ENCODE measurements around the gene GRIN1. TPM values are rescaled to one million over a fixed set of nuclear protein-coding genes. Genes with fewer than 3 reads are reported as not detected.
A peak's percentile ranks its signal among the peaks of the same experiment; 100 is the strongest.
"Not testable (repeated sequence)": the region's sequence is repeated elsewhere in the genome, so short reads cannot be mapped to it uniquely, and the experiment has no call there.

The GRIN1 gene
- total RNA-seq, 1 donor from 2014 or later: not detected

DNA sequence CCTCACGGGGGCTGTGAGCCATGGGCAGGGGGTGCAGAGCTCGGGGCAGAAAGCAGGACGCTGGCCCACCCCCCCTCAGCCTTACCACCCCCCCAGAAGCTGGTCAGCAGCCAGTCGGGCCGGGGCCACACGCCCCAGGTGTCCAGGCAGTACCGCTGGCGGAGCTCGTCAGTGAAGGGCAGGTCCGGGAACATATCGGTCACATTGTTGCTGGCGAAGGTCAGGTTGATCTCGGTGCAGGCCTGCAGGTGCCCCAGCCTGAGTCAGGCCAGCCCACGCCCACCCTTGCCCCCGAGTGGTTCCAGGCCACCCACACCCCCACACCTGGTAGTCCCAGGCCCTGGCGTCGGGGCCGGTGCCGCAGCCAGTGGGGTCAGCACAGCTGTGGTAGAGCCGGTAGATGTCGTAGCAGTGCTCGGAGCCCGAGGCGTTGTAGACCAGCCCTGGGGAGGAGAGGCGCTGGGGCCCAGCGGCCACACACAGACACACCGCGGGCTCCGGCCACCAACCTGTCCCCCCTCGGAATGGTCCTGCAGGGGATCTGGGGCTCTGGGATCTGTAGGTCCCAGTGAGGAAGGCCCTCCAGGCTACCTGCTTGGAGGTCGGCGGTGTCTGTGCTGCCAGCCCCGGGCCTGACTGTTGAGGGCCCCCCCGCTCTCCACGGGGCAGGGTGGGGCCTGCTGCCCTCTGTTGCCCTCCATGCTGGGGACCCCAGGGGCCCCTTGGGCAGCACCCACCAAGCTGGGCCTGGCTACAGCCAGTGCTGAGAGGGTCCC is 27.0 kb upstream of the GRIN1 start:
- DNase-seq (ENCODE audit: low read depth in 2 of 2): no peak

DNA sequence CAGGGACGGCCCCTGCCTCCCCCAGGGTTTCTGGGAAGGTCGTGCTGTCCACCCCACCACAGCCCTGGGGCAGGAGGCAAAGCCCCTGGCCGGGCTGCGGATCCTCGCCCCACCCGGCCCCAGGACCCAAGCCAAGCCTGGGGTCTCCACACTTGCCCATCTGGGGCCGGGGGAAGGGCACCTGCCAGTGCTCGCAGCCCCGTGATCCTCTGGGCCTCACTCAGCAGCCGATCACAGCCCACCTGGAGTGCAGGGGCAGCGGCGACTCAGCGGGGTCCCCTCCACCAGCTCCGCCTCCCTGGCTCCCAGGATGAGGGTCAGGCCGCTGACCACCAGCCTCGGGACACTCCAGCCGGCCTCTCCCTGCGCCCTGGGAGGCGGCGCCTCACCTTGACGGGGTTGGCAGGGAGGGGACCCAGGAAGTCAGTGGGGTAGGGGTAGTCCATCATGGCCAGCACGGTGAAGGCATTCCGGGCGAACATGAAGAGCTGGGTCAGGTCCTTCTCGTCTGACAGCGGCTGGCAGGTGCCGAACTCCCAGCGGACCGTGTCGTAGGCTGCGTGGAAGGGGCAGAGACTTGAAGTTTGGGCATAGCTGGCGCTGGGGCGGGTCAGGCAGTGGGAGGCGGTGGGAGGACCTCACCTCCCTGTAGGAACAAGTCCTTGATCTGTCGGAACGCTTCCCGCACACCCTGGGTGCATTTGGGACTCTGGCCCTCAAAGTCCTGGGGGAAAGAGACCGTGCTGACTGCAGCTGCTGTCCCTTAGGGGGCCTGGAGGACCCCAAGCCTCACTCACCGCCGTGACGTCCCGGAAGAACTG is 26.2 kb upstream of the GRIN1 start:
- DNase-seq (ENCODE audit: low read depth in 2 of 2): no peak

DNA sequence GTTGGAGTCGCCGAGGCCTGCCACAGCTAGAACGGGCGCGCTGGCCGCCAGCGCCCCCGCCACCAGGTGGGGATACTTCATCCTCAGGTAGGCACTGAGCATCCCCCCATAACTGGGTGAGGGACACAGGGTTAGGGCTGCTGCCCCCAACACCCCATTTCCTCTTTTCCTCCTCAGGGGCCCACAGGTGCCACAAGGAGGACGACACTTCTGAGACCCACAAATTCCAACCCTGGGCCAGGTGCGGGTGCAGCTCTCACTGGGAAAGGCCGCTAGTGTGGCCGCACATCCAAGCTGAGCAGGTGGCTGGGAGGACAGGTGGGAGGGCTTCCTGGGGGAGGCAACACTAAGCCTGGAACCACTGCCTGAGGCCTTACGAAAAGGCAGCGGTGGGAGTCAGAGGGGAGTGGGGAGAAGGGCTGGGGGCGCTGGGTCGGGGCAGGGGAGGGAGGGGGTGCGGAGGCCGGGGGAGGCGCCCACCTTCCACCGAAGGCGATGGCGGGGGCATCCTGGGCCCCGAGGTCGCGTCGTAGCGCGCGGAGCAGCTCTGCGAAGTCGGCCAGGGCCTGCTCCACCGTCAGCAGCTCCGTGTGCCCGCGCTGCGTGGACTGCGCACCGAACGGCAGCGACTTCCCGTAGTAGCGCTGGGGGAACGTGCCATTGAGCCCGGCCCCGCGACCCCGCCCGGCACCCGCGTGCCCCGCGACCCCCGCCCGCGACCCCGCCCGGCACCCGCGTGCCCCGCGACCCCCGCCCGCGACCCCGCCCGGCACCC is 25.4 kb upstream of the GRIN1 start:
- peak in 1 of 2 donors; percentile 25 for DNase-seq (ENCODE audit: low read depth in 2 of 2)

DNA sequence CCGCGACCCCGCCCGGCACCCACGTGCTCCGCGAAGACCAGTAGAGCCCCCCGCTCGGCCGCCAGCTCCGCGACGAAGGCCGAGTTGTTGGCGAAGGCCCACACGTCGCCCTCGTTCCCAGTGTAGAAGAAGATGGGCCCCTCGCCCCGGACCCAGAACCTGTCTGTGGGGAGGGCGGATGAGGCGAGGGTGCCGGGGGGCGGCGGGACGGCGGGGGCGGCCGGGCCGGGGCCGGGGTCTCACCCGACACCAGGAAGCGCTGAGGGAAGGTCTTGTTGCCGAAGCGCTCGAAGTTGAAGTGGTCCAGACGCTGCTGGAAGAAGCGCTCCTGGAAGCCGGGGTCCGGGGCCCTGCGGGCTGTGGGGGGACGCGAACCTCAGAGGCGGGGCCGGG is 24.7 kb upstream of the GRIN1 start:
- DNase-seq (ENCODE audit: low read depth in 2 of 2): no peak

DNA sequence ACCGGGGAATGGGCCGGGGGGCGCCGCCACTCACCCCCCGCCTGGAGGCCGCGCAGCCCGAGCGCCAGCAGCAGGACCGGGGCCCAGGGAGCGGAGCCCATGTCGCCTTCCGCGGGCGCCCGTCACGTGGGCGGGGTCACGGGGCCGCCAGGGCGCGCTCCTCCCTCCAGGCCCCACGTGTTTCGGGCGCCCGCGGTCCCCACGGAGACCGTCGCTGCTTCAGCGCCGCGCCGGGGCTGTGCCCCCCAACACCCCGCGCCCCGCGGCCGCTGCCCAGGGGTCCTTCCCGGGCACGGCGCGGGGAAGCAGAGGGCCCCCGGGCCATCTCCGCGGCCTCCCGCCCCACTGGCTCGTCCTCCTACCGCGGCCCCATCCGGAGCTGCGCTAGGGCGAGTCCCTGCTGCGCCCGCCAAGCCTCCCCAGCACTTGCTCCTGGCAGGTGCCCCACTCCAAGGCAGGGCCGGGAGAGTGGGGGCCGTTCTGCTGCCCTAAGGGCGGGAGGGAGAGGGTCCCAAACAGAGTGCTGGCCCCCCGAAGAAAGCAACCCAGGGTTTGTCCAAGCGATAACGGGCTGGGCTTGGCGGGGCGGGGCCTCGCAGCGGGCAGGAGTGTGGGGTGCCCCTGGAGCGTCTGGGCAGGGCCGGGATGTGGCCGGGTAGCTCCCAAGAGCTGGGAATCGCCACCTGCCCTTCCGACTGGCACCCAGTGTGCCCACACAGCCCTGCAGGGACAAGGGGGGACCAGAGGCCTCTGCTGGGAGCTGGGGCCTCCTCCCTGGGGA is 24.2 kb upstream of the GRIN1 start, which contains the start of gene DPP7:
Gene DPP7, minus strand, starts transcription at position 121 of the 781 bp plus-strand sequence. Its CDS starts 20 bp downstream, at position 101.
- peak in 1 of 2 donors; percentile 60 for DNase-seq (ENCODE audit: low read depth in 2 of 2)

DNA sequence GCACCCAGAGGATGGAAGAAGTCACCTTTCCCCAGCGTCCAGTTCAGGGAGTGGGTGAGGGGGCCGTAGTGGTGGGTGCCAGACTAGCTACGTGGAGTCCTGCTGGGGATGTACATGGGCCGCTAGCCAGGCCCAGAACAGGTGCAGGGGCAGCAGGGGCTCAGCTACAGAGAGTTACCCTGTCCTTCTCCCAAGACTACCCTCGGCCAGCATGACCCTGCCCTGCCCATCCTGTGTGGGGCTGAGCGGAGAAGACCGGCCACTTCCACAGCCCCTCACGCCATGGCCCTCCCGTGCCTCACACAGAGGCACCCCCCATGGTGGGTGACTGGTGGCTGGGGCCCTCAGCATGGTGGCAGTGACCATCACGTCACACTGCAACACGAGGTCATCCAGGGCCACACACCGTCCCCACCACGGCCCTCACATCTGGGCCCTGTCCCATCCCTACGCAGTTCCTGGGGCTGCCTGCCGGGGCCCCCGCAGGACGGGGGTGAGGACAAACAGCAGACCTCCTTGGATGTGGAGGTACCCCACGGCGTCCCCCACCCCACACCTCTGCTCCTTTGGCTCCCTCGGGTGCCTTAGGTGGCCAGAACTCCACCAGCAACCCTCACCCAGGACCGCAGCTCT is 23.4 kb upstream of the GRIN1 start:
- no peak for DNase-seq (ENCODE audit: low read depth in 2 of 2)

DNA sequence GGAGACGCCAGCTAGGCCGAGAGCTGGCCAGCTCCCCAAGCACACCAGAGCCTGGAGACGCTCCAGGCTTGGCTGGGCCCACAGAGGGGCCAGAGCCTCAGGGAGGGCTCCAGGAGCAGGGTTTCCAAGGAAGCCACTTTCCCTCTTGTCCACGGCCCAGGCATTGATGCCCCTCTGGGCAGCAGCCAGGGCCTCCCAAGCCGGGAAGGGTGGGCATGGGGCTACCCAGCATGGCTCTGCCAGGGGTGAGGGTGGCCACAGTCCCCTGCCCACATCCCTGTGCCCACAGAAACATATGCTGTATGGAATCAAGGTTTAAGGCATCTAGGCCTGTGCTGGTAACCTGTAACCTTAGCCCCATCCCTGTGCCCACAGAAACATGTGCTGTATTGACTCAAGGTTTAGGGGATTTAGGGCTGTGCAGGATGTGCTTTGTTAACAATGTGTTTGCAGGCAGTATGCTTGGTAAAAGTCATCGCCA is 22.9 kb upstream of the GRIN1 start:
- no peak for DNase-seq (ENCODE audit: low read depth in 2 of 2)

DNA sequence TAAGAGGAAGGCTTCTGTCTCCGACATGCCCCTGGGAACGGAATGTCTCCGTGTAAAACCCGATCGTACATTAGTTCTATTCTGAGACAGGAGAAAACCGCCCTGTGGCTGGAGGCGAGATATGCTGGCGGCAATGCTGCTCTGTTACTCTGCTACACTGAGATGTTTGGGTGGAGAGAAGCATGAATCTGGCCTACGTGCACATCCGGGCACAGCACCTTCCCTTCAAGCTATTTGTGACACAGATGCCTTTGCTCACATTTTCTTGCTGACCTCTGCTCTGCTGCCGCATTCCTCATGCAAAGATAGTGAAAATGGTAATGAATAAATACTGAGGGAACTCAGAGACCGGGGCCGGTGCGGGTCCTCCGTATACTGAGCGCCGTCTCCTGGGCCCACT is 22.2 kb upstream of the GRIN1 start:
- DNase-seq (ENCODE audit: low read depth in 2 of 2): no peak

DNA sequence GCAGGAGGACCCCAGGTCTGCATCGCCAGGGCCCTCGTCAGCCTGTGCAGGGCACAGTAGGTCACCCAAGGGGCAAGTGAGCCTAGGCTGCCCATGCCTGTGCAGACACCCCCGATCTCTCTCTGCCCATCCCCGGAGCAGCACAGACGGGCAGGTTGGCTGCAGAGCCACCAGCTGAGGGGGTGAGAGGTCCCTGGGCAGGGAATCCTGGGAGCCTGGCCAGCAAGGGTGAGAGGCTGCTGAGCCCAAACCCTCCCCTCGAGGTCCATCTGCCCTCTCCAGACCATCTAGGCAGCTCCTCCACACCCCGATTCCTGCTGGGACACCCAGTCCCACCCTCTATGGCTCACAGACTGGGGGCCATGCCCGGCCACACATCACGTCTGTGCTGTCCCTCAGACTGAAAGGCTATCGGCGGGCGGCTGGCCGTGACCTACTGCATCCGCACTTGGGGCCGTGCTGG is 21.7 kb upstream of the GRIN1 start:
- DNase-seq (ENCODE audit: low read depth in 2 of 2): no peak

DNA sequence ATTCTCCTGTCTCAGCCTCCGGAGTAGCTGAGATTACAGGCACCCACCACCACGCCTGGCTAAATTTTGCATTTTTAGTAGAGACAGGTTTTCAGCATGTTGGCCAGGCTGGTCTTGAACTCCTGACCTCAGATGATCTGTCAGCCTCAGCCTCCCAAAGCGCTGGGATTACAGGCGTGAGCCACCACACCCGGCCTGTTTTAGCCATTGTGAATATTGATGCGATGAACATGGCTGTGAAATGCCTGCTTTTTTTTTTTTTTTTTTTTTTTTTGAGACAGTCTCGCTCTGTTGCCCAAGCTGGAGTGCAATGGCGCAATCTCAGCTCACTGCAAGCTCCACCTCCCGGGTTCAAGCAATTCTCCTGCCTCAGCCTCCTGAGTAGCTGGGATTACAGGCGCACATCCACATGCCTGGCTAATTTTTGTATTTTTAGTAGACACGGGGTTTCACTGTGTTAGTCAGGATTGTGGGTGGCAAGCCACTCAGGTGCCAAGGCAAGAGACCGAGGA is 20.8 kb upstream of the GRIN1 start:
- not testable (repeated sequence) for DNase-seq (ENCODE audit: low read depth in 2 of 2)

DNA sequence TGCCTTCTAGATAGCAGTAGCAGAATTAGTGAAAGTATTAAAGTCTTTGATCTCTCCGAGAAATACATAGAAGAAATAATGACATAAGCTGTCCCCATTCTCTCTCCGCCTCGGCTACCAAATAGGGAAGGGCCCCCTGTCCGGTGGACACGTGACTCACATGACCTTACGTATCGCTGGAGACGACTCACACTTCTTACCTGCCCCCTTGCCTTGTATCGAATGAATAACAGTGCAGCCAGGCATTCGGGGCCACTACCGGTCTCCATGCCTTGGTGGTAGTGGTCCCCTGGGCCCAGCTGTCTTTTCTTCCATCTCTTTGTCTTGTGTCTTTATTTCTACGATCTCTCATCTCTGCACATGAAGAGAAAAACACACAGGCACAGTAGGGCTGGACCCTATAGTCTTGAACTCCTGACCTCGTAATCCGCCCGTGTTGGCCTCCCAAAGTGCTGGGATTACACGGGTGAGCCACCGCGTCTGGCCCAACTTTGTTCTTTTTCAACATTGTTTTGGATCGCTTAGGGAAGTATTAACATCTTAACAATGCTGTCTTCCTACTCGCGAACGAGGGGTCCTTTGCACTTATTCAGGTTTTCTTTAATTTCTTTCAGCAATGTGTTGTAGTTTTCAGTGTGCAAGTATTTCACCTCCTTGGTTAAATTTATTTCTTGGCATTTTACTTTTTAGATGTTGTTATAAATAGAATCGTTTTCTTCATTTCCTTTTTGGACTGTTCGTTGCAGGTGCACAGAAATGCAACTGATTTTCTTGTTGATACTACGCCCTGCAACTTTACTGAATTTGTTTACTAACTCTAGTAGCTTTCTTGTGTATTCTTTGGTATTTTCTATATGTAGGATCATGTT is 16.8 kb upstream of the GRIN1 start:
- DNase-seq (ENCODE audit: low read depth in 2 of 2): not testable (repeated sequence)

DNA sequence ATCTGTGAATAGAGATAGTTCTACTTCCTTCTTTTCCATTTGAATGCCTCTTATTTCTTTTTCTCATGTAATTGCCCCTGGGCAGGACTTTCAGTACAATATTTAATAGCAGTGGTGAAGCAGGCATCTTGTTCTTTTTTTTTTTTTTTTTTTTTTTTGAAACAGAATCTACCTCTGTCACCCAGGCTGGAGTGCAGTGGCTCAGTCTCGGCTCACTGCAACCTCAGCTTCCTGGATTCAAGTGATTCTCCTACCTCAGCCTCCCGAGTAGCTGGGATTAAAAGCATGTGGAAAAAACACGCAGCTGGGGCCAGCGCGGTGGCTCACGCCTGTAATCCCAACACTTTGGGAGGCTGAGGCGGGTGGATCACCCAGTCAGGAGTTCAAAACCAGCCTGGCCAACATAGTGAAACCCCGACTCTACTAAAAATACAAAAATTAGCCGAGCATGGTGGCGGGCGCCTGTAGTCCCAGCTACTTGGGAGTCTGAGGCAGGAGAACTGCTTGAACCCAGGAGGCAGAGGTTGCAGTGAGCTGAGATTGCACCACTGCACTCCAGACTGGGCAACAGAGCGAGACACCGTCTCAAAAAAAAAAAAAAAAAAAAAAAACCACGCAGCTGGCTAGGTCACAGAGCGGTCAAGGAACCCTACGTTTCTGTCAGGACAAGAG is 16.0 kb upstream of the GRIN1 start:
- DNase-seq (ENCODE audit: low read depth in 2 of 2): not testable (repeated sequence)

DNA sequence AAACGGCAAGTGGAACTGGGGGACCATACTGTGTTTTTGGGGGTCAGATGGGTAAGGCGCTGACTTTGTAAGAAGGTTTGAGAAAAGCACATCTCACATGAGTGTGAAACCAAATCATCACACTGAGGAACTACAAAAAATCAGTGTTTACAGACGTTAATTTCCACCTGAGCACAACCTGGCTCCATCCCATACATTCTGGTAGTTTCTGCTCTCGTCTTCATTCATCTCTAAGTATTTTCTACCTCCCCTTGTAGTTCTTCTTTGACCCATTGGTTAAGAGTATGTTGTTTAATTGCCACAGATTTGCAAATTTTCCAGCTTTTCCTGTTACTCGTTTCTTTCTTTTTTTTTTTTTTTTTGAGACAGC is 15.5 kb upstream of the GRIN1 start:
- DNase-seq (ENCODE audit: low read depth in 2 of 2): no peak

DNA sequence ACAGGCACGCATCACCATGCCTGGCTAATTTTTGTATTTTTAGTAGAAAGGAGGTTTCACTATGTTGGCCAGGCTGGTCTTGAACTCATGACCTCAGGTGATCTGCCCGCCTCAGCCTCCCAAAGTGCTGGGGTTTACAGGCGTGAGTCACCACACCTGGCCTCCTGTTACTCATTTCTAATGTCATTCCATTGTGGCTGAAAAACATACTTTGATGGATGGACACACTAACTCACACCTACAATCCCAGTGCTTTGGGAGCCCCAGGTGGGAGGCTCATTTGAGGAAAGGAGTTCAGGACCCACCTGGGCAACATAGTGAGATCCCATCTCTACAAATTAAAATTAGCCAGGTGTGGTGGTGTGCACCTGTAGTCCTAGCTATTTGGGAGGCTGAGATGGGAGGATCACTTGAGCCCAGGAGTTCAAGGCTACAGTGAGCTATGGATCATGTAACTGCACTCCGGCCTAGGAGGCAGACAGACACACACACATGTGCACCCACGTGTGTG is 14.9 kb upstream of the GRIN1 start:
- not testable (repeated sequence) for DNase-seq (ENCODE audit: low read depth in 2 of 2)

DNA sequence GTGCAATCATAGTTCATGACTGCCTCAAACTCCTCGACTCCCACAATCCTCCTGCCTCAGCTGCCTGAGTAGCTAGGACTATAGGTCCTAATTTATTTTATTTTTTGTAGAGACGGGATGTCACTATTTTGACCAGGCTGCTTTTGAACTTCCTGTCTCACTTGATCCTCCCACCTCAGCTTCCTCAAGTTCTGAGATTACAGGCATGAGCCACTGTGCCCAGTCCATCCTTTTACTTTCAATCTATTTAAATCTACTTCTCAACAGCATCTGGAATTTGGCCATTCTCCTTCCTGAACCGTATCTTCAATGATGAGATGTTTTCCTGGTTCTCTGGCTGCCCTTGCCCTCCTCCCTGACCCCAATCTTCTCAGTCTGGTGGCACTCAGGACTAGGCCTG is 12.2 kb upstream of the GRIN1 start:
- no peak for DNase-seq (ENCODE audit: low read depth in 2 of 2)

DNA sequence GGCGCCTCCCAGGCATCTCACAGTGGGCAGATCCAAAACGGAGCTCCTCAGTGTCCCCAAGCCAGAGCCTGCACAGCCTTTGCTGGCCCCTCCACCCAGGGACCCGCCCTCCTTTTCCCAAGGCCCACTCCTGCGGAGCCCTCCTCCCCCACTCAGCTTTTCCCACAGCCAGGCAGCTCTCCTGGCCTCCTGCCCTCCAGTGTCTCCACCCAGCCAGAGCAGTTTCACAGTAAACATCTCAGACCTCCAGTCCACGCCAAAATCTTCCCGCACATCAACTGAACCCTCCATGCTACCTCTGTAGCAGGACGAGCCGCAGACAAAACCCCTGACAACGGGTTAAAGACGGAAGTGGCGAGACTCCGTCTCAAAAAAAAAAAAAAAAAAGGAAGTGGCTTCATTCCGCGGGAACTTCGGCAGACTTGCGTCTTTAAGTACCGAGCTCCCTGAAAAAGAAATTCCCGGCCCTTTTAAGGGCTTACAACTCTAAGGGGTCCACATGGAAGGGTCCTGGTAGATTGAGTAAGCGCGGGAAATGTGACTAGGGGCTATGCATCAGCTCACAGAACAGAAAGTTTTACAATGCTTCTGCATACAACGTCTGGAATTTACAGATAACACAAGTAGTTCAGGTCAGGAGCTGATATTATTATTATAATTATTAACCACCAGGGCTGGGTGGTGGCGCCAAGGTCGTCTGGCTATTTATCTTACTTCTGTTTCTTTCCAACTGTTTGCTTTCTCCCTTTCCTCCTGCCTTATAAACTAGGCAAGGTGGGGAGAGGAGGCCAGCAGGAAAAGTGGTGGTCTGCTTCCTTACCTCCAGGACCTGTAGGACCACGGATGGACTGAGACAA is 11.4 kb upstream of the GRIN1 start:
- peak in 1 of 2 donors; percentile 32 for DNase-seq (ENCODE audit: low read depth in 2 of 2)

DNA sequence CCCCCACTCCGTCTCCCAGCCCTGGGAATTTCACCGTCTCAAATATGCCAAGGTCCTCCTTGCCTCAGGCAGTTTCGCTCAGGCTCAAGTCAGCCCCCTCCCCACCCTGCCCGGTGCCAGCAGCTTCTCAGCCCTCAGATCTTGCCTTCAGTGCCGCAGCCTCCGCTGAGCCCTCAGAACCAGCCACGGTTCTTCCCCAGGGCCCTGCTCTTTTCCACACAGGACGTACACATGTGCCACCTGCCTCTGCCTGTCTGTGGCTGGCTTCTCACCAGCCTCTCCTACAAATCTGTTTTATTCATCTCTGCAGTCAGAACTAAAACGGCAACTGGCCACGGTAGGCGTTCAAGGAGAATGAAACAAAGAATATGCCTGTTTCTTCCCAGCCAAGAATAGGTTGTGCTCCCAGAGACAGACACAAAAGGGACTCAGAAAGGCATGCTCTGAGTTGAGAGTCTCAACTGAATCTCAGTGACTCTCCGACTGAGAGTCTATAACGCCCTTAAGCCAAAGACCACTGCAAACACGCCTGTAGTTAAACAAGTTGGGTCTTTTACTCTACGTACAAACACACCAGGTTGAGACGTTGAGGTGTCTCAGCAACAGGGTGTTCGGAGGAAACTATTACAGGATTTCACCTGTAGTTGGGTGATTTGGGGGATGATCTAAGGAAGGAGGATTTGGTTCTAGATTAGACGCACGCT is 10.6 kb upstream of the GRIN1 start:
- no peak for DNase-seq (ENCODE audit: low read depth in 2 of 2)
